HG03521 (cell line): ENCODE data around the gene SPPL3.

ENCODE experiments used
- ATAC-seq: cut with Tn5 transposase; IDR thresholded peaks from one replicate; pipeline ENCODE4 v1.9.1; 2021; ENCODE audit warnings: mild to moderate bottlenecking, moderate library complexity; ENCODE audit not compliant: unreplicated experiment

The SPPL3 gene

DNA sequence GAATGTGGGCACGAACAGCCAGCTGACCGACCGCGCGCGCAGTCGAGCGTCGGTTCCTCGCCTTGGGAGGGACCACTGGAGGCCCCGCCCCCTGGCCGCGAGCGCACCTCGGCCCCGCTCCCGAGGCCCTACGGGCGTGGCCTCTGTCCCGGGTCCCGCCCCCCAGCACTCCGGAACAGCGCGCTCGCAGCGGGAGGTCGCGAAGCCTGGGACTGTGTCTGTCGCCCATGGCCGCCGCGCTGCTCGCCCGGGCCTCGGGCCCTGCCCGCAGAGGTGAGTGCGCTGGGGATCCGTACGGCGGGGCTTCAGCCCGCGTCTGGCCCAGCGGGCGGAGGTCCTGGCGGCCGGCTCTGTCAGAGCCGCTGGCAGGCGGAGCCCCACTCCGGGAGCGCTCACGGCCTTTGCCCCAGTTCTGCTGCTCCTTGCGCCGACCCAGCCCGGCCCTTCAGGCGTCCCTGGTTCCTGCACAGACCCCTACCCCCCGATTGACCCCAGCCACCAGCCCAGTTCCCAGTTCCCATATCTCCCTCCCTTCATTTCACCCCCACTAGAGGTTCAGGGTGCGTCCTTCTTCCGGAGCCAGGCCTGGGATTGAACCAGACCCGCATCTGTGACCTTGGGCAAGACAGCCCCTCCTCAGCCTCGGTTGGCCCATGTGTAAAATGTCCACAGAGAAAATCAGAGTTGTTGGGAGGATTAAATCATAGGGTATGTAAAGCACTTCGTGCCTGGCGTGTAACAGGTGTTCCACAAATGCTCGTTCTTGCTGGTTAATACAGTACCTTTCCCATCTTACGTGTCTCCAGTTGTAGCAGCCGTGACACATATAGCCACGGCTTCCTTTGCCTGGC, 178.3 kb downstream of the SPPL3 start, which contains the start of gene ACADS:
ACADS (plus strand) TSS at position 168 of the 851 bp plus-strand sequence; CDS start at position 228, 60 bp downstream.
- peak; percentile 98 for ATAC-seq

DNA sequence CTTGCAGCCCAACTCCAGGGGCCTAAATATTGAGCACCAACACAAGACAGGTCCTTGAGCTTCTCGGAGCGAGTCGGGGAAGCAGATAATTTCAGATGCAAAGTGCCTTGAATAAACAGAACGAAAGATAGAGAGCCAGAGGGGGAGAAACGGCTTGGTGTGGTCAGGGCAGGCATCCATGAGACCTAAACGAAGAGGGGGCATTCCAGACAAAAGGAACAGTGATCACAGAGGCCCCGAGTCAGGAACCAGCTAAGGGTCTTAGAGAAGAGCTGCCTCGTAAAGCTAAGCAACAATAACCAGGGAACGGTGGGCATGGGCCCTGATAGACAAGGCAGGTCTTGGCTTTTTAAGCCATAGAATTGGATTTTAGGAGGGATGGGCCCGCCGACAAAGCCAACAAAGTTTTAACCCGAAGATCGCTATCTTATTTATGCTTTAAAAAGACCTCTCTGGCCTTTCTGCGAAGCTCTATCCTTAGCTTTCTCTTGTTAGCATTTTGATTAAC, 179.0 kb downstream of the SPPL3 start:
- ATAC-seq: no peak

DNA sequence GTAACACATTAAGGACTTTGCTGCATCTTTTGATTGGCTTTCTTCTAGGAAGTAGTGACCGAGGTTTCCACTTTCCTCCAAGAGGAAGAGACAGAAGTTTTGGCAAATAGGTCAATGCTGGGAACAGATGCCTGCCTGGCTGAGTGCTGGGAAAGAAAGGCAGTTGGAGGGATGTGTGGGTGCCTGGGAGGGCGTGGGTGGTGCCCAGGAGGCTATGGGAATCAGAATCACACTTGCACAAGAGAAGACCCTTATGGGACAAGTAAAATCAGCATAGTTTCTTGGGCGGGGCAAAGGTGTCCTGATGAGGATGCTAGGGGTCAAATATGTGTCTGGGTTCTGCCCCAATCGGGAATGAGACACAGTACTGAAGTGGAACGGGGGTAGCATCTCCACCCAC, 179.4 kb downstream of the SPPL3 start:
- ATAC-seq: no peak

DNA sequence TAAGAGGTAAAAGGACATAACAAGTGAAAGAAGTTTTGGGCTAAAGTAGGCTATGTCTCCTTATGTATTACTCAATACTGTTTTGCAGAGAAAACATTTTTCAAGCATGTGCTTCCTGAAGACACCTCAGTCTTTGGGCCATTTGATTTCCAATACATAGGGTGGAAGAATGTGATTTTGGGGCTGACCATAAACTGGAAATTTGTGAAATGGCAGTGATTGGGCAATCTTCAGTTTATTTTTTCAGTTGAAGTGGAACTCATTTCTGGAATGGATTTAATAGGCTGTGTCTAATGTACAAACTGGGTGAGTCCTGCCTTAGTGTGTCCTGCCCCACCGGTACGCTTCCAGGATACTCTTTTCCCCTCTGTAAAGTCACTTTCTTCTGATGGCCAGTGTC, 181.4 kb downstream of the SPPL3 start:
- no peak for ATAC-seq

DNA sequence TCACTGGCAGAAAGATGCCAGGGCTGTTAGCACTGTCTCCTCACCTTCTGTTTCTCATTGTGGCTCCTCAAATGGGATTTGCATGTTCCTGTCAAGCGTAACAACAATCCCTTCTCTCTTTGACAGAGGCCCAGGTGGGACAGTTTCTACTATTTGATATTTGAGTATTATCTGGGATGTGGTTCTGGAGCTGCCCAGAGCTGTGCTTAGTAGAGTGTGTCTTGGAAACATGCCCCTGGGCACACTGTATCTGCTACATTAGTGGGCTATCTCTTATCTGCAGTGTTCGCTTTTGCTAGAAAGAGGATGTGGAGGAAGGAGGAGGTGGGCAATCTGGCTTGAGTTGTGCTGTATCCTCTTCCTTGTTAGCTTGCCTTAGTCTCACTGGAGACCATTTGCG, 182.3 kb downstream of the SPPL3 start:
- no peak for ATAC-seq

DNA sequence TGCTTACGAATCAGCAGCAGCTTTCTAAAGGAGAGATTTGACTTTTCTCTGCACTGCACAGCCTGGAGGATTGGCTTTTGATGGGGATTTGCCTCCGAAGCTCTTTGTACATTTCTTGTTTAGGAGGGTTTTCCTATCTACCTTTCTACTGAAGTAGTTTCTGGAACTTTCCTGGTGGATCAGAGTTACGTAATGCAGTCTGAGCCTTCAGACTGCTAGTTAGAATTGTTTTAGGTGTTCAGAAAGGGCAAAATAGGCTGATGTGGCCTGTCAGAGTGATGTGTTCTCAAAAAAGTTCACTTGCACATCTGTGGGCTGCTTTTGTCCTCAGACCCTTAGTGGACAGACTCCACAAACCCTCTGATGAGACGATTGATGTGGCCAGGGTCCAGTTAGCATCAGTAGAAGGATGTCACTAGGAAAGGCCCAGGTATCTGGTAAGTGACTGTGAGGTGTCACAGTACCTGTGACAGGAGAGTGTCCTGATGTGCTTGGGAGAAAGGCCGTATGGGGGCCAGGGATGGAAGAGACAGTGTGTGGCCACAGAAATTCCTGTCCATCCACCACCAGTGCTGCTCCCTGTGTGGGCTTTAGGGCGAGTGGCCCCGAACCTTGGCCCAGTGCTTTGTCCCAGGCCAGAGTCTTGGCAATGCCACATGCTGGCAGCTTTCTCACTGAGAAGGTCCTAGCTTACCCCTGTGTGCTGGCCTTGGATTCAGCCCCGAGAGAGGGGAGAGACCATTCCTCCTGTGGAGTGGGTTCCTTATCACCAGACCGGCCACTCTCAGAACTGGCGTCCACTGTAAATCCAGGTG, 183.0 kb downstream of the SPPL3 start:
- no peak for ATAC-seq

DNA sequence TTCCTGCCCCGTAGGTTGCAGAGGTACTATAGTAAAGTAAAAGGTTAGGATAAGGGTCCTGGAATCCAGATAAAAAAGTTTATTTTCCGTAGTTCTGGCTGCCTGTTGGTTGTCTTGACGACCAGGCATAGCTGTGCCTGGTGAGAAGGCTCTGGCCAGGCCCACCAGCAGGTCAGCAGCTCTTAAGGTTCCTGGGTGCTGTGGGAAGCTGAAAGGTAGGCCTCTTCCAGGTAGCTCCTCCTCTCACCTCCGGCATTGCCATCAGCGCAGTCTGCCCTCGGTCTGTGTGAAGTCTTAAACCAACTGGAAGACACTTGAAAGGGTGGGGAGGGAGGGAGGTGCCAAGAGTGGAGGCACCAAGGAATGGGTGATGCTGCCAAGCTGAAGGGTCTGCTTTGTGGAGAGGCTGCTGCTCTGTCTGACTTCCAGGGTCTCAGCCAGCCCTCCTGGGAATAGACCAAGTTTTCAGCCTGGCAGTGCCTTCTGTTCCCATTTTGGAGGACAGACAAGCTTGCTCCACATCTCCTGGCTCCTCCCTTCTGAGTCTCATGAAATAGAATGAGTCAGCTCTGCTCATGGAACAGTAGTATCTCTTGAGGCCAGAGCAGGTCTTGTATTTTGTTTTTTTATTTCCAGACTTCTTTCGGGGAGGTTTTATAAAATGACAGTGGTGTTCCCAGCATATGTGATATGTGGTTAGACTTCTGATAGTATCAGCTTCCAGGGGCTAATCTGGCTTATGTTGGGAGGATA, 183.7 kb downstream of the SPPL3 start:
- ATAC-seq: no peak

DNA sequence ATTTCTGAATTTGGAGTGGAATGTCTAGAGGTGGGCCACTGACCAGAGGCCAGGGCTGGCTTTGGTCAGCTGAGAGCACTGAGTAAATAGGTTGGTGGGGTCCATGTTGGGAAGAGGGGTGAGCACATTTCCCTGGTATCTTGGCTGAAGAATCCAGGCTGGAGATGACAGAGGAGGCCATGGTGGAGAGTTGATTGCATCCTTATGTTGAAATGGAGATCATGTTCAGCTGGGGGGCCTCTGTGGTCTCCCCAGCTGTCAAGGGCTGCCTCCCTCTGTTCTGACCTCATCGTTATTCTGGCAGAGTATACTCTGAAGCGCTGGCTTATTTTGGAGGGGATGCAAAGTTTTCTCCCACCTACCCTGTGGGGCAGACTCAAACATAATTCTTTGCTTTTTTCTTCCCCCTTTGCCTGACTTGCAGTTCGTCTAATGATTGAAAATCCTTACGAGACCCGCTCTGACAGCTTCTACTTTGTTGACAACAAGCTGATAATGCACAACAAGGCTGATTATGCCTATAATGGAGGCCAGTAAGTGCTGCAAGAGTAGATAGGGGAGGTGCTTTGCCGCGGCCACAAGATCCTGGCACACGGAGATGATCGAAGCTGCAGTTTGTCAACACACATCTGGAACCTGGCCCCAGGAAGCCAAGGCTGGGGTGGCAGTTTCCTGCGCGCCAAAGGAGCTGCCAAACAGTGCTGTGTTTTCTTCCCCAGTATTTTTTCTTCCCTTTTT, 184.5 kb downstream of the SPPL3 start:
- ATAC-seq: no peak

DNA sequence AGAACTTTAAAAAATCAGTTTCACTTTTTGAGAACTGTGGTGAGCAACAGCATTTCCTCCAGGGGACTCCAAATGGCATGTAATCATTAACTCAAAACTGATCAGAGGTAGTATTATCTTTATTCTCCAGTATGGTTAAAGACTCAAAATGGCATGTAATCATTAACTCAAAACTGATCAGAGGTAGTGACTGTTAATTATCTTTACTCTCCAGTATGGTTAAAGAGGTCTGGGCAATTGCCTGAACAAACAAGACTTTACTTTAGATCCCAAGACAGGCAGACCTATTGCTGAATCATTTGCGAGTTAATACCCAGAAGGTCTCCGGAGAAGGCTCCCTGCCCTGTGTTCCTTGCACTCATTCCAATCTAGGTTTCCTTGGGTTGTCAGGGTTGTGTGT, 185.1 kb downstream of the SPPL3 start:
- no peak for ATAC-seq

DNA sequence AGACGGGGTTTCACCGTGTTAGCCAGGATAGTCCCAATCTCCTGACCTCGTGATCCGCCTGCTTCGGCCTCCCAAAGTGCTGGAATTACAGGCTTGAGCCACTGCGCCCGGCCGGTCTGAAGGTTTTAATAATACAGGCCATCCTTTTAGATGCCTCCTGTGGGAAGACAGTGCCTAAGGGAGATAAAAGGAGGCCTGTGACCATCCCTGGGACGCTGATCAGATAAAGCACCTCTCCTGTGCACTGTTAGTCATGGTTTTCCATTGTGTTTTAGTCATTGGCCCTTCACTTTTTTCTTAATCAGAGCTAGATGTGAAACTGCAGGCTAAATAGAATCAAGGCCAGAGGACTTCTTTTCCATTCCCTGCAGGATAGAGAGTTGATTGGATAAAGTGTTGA, 186.1 kb downstream of the SPPL3 start:
- ATAC-seq: no peak

DNA sequence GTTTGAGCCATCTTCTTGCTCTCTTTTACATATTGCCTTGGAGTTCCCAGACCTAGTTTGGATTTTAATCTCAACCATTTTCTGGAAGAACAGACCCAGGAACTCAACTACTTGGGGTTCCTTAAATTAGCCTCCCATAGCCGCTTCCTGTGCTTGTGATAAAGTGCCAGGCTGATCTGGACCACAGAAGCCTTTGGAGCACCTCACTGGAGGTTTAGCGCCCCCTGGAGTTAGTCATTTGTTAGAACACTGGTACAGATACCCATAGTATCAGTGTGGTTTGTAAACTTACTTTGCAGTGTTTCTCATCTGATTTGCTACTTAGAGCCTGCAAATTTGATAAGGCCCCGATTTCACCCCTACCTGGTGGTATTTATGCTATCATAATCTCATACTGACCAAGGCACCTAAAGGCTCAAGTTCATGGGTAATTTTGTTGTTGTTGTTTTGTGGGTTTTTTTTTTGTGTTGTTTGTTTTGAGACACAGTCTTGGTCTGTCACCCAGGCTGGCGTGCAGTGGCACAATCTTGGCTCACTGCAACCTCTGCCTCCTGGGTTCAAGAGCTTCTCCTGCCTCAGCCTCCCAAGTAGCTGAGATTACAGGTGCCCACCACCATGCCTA, 190.2 kb downstream of the SPPL3 start:
- ATAC-seq: no peak

DNA sequence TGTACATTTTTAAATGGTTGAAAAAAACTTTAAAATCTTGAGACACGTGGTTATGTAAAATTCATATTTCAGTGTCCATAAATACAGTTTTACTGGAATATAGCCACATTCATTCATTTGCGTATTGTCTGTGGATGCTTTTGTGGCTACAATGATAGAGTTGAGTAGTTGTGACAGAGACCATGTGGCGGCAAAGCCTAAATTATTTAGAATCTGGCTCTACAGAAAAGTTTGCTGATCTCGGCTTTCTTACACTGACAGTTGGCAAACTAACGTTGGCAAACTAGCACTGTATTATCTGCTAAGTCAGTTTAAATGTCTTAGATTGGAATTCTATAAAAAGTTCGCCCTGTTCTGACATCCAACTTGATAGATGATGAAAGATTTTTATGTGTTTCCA, 191.5 kb downstream of the SPPL3 start:
- no peak for ATAC-seq
